GM10266 (cell line): ENCODE data around the gene TRAPPC4.

ENCODE experiments used
- DNase-seq: peaks from one replicate; pipeline ENCODE4 v3.0.0; 2012; ENCODE audit errors: extremely low spot score
- TF ChIP-seq, protein P1 (sequence below): IDR thresholded peaks from 2 replicates; pipeline ENCODE4 v1.5.1; 2012; ENCODE audit warnings: mild to moderate bottlenecking, low read depth; ENCODE audit not compliant: control insufficient read depth, insufficient read depth; ENCODE audit errors: missing control alignments

Gene TRAPPC4

DNA sequence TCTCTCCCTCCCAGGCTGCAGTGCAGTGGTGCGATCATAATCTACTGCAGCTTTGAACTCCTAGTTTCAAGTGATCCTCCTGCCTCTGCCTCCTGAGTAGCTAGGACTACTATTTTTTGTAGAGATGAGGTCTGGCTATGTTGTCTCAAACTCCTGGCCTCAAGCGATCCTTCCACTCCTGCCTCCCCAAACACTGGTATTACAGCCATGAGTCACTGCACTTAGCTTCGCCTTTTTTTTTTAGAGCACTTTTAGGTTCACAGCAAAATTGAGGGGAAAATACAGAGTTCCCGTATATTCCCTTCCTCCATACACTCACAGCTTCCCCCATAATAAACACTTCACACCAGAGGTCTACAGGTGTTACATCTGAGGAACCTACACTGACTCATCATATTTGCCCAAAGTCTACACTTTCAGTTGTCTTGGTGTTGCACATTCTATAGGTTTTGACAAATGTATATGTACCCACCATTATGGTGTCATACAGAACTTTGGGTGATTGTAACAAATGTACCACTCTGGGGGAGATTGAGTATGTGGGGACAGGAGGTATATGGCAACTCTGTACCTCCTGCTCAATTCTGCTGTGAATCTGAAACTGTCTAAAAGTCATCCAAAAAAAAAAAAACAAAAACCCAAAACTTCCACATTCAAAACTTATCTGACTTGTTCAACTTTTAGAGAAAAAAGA is 23.4 kb downstream of the TRAPPC4 start:
- no peak for DNase-seq

DNA sequence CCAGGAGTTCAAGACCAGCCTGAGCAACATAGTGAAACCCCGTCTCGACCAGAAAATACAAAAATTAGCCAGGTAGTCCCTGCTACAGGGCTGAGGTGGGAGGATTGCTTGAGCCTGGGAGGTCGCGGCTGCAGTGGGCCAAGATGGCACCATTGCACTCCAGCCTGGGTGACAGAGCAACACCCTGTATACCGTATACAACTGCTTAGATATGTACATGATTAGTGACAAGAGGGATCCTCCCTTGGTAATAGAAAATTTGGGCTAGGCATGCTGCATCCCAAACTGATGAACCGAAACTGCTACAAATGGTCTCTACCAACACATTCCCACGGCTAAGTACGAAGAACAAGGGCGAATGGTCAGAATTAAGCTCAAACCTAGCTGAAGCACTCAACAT is 24.4 kb downstream of the TRAPPC4 start:
- TF ChIP-seq, protein P1, sequence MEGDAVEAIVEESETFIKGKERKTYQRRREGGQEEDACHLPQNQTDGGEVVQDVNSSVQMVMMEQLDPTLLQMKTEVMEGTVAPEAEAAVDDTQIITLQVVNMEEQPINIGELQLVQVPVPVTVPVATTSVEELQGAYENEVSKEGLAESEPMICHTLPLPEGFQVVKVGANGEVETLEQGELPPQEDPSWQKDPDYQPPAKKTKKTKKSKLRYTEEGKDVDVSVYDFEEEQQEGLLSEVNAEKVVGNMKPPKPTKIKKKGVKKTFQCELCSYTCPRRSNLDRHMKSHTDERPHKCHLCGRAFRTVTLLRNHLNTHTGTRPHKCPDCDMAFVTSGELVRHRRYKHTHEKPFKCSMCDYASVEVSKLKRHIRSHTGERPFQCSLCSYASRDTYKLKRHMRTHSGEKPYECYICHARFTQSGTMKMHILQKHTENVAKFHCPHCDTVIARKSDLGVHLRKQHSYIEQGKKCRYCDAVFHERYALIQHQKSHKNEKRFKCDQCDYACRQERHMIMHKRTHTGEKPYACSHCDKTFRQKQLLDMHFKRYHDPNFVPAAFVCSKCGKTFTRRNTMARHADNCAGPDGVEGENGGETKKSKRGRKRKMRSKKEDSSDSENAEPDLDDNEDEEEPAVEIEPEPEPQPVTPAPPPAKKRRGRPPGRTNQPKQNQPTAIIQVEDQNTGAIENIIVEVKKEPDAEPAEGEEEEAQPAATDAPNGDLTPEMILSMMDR, result no peak
- DNase-seq, result no peak

More for the DNA sequence above, 23.4 kb downstream of the TRAPPC4 start:
- TF ChIP-seq, protein P1, result no peak

DNA sequence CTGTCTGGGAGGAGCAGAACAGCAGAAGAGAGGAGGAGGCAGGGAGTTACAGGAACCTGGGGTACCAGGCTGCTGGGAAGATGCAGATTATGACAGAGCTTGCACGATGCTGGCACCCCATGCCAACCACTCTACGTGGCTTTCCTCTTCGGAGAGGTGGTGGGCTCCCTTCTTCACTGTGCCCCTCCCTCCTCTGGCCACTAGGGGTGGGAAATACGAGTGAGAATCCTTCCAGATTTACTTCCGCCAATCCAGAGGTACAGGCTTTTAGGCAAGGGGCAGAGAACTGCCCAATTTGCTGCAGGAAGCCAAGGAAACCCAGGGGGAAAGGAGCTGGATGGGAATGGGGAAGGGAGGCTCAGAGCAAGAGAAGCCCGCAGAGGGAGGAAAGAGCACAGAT is 26.1 kb downstream of the TRAPPC4 start:
- no peak for DNase-seq

DNA sequence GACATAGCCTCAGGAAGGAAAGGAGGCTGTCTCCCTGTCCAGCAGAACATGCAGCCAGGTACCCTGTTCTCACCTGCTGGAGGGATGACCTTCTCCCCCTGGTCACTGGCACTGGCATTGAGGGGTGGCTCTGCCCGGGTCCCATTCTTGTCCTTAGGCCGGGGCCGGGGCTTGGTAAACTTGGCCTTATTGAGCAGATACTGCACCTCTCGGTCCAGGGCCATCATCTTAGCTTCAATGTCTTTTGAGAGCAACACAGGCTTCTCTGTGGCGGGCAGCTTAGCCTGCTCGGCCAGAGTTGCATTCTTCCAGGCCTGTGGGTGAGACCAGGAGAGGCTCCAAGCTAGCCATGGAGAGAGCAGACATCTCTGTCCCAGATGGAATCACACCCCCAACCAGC is 27.9 kb downstream of the TRAPPC4 start:
- TF ChIP-seq, protein P1, result no peak
- no peak for DNase-seq

More for the DNA sequence above, 26.1 kb downstream of the TRAPPC4 start:
- TF ChIP-seq, protein P1, result no peak

DNA sequence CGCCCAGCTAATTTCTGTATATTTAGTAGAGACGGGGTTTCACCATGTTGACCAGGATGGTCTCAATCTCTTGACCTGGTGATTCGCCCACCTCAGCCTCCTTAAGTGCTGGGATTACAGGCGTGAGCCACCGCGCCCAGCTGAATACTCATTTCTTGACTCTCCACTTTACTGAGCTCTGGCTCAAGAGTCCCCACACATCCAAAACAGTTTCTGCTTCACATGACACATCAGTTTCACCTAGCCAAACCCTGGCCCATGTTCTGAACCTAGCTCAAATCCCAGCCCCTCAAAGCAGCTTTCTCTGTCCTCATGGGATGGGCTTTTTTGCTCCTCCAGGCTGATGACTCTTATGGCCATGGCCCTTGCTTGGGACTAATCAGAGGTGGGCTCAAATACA is 28.6 kb downstream of the TRAPPC4 start:
- DNase-seq, result no peak
- TF ChIP-seq, protein P1, result no peak

DNA sequence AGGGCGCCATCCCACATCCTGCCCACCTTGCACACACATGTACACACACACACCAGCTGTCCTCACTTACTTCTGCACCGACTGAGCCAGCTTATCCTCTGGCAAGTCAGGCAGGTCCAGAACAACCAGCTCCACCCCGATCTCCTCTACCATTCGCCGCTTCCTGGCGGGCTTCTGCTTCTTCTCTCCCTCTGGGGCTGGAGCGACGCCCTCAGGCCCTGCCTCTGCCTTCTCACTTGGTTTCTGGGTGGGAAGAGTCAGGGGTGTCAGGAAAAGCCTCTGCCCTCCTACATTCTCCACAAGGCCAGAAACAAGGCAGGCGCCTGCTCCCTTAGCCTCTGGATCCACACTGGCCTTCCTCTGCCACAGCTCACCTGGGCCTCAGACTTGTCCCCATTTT is 30.1 kb downstream of the TRAPPC4 start:
- TF ChIP-seq, protein P1, result no peak

DNA sequence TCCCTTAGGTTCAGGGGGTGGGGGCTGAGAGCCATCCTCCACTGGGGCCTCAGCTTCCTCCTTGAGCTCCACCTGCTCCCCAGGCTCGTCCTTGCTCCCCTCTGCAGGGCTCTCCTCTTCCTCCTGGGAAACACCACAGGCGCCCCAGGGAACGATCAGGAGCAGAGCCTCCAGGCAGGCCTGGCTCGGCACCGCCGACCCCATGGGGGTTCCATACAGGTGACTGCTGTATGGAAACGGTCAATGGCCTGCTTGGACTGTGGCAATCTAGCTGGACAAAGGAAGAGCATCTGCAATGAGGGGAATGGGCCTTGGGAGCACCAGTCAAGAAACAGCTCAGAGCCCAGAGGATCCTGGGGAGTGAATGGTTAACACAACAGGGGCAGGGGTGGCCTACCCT is 30.5 kb downstream of the TRAPPC4 start:
- no peak for DNase-seq
- TF ChIP-seq, protein P1, result no peak

More for the DNA sequence above, 30.1 kb downstream of the TRAPPC4 start:
- no peak for DNase-seq
